ENCODE data around the gene SLC9A9.

SLC9A9 gene

GRCh38 chr3:143848704-143849103 lies 436 bp upstream of the SLC9A9 start:
- peak overlapping the region; percentile 52; the same call in 1 of the 2 replicates for H3K4me3 ChIP-seq (replicated peaks; ENCODE audit: low read depth, low read length)
- DNase-seq (ENCODE audit: extremely low read depth, low read depth), result no peak
- TF ChIP-seq, protein P1, sequence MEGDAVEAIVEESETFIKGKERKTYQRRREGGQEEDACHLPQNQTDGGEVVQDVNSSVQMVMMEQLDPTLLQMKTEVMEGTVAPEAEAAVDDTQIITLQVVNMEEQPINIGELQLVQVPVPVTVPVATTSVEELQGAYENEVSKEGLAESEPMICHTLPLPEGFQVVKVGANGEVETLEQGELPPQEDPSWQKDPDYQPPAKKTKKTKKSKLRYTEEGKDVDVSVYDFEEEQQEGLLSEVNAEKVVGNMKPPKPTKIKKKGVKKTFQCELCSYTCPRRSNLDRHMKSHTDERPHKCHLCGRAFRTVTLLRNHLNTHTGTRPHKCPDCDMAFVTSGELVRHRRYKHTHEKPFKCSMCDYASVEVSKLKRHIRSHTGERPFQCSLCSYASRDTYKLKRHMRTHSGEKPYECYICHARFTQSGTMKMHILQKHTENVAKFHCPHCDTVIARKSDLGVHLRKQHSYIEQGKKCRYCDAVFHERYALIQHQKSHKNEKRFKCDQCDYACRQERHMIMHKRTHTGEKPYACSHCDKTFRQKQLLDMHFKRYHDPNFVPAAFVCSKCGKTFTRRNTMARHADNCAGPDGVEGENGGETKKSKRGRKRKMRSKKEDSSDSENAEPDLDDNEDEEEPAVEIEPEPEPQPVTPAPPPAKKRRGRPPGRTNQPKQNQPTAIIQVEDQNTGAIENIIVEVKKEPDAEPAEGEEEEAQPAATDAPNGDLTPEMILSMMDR (IDR thresholded peaks at IDR 0.05; ENCODE audit: low read depth, low read length, missing control alignments), result no peak

DNA sequence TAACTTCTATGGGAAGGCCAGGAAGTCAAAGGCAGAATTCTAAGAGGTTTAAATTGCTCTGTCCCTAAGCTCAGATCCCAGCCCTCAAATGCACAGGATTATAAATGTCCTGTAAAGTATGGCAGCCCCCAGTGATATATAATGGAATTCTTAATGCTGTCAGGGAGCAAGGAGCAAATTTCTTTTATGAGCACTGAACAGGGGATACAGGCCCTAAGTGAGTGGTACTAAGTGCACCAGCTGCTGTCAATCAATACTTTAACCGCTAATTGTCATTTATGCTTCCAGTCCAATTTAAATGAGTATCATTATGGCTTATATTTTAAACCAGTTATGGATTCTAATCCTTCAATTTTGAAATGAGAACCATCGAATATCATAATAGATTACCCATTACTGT lies 4.7 kb downstream of the SLC9A9 start:
- TF ChIP-seq, protein P1 (IDR thresholded peaks at IDR 0.05; ENCODE audit: low read depth, low read length, missing control alignments), result no peak
- no peak overlapping the region for H3K4me3 ChIP-seq (replicated peaks; ENCODE audit: low read depth, low read length)
- no peak for DNase-seq (ENCODE audit: extremely low read depth, low read depth)

DNA sequence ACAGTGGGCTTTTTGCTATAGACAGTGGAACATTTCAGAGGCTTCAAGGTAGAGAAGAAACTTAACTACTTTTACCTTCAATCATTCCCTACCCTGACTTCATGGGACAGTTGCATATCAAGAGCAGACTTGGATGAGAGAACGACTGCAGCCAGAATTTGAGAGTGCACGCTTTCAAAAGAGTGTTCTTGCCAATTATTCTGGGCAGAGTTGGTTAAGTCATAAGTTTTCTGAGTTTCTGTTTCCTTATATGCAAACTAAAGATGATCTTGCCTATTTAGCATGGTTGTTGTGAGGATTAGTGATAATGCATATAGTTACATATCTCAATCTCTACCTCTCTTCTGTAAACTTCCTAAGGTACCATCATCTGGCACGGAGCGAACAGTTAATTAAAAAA lies 7.6 kb downstream of the SLC9A9 start:
- no peak overlapping the region for H3K4me3 ChIP-seq (replicated peaks; ENCODE audit: low read depth, low read length)
- no peak for DNase-seq (ENCODE audit: extremely low read depth, low read depth)
- TF ChIP-seq, protein P1 (IDR thresholded peaks at IDR 0.05; ENCODE audit: low read depth, low read length, missing control alignments), result no peak

DNA sequence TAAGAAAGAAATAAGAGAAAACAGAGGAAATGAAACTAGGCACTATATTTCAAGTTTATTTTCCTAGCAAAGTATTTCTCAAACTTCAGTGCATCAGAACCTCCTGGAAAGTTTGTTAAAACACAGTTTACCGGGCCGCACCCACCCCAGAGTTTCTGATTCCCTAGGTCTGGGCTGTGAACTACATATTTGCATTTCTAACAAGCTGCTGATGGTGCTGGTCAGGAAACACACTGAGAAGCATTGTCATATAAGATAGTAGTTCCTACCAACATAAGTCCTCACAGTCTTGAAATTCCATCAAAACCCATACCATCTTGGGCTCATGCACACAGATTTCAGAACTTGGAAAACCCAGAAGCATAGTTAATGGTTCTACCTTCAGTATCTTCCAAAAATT lies 8.3 kb downstream of the SLC9A9 start:
- no peak for DNase-seq (ENCODE audit: extremely low read depth, low read depth)
- no peak overlapping the region for H3K4me3 ChIP-seq (replicated peaks; ENCODE audit: low read depth, low read length)
- TF ChIP-seq, protein P1 (IDR thresholded peaks at IDR 0.05; ENCODE audit: low read depth, low read length, missing control alignments), result no peak

DNA sequence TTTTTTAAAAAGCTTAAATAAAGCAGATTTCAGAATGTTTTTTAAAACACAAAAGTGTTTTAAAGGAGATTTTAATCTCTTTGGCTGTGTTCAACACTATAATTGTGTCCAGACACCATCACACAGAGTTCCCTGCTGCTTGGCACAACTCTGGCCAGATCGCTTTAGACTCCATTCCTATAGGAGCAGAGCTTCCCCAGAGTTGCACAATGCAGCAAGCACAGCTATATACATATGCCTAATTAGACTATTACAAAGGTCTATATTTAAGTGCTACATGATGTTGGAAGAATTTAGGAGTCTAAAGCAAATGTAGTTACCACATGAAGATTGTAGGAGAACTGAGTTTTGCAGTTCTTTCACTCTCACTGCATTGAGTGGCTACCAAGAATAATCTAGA lies 11.2 kb downstream of the SLC9A9 start:
- TF ChIP-seq, protein P1 (IDR thresholded peaks at IDR 0.05; ENCODE audit: low read depth, low read length, missing control alignments), result no peak
- no peak for DNase-seq (ENCODE audit: extremely low read depth, low read depth)
- H3K4me3 ChIP-seq (replicated peaks; ENCODE audit: low read depth, low read length), result no peak overlapping the region

DNA sequence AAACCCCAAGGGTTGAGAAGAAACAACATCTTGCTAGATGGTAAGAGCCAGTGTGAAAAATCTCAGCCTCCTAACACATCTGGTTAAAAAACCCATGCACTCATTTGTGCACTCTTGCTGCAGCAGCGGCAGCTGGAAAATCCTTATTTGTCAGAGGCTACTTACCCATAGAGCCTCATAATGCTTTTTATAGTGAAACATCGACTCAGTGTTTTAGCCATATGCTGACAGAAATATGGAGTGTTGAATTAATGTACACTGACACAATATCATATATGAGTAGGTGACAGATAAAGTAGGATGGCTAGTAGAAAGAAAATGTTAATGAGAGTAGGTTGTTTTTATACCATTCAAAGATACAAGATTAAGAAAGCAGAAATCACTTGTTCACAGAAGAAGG lies 13.0 kb downstream of the SLC9A9 start:
- no peak for DNase-seq (ENCODE audit: extremely low read depth, low read depth)
- TF ChIP-seq, protein P1 (IDR thresholded peaks at IDR 0.05; ENCODE audit: low read depth, low read length, missing control alignments), result no peak
- H3K4me3 ChIP-seq (replicated peaks; ENCODE audit: low read depth, low read length), result no peak overlapping the region

GRCh38 chr3:143832433-143832832 lies 15.8 kb downstream of the SLC9A9 start:
- TF ChIP-seq, protein P1 (IDR thresholded peaks at IDR 0.05; ENCODE audit: low read depth, low read length, missing control alignments), result no peak
- DNase-seq (ENCODE audit: extremely low read depth, low read depth), result no peak
- no peak overlapping the region for H3K4me3 ChIP-seq (replicated peaks; ENCODE audit: low read depth, low read length)

All from HFF-Myc (cell line).